ENCODE data around the gene DDX24.
"Not testable (repeated sequence)": the region's sequence is repeated elsewhere in the genome, so short reads cannot be mapped to it uniquely, and the experiment has no call there.

The DDX24 gene

DNA sequence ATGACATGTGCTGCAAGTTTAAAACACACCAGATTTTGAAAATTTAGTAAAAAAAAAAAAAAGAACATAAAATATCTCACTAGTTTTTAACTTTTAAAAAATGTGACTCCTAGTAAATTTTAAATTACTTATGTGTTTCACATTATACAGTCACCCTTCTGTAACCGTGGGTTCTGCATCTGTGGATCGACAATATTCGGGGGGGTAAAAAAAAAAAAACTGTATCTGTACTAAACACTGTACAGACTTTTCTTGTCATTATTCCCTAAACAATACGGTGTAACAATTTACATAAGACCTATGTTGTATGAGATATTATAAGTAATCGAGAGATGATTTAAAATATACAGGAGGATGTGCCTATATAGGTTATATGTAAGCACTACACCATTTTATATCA, 3.2 kb downstream of the DDX24 start:
- DNase-seq (ENCODE audit: low read depth): no peak

DNA sequence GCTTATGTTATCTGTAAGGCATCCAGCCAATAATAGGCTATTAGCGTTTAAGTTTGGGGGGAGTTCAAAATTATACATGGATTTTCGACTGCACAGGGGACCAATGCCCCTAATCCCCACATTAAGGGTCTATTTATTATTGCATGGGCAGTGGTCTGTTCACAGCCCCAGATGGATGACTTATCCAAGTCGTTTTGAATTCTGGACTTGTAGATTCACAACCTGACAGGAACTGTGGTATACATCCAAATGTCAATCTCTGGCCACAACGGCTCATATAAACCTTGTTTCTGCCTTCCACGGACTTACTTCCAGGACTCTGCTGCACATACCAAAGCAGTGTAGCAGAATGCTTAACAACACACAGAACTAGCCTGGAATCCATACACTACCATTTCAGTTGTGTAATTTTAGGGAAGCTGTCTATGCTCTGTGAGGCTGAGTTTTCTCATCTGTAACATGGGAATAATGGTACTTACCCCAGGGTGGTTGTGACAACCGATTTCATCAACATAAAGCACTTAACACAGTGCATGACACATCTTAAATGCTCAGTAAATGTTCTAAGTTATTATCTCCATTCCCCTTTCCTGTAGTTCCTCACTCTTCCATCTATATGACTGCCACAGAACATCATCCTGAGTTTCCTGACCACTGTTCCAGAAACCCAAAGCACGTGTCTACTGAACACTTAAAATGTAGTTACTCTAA, 3.7 kb downstream of the DDX24 start:
- no peak for DNase-seq (ENCODE audit: low read depth)

DNA sequence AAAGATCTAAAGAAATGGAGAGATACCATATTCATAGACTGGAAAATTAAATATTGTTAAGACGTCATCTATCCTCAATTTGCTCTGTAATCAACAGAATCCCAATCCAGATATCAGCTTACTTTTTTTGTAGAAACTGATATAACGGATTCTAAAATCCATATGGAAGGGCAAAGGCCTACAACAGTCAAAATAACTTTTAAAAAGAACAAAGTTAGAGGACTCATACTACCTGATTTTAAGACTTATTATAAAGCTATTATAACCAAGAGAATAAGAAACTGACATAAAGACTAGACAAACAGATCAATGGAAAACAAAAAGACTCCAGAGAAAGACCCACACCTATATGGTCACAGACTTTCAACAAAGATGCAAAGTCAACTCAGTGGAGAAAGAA, 6.0 kb downstream of the DDX24 start:
- DNase-seq (ENCODE audit: low read depth): no peak

DNA sequence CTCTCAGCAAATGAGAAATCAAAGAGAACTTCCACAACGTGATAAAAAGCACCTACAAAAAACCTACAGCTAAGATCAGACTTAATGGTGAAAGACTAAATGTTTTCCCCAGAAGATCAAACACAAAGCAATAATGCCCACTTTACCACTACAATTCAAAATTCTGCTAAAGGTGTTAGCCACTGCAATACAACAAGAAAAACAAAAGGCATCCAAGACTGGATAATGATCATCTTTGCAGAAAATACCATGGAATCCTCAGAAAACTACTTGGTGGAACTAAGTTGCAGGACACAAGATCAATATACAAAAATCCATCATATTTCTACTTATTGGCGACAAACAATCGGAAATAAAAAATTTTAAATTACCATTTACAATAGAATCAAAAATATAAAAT, 6.5 kb downstream of the DDX24 start:
- no peak for DNase-seq (ENCODE audit: low read depth)

DNA sequence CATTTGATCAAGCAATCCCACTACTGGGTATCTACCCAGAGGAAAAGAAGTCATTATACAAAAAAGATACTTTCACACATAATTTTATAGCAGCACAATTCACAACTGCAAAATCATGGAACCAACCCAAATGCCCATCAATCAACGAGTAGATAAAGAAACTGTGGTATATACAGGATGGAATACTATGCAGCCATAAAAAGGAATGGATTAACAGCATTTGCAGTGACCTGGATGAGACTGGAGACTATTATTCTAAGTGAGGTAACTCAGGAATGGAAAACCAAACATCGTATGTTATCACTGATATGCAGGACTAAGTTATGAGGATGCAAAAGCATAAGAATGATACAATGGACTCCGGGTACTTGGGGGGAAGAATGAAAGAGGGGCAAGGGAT, 8.9 kb downstream of the DDX24 start:
- DNase-seq (ENCODE audit: low read depth): not testable (repeated sequence)

DNA sequence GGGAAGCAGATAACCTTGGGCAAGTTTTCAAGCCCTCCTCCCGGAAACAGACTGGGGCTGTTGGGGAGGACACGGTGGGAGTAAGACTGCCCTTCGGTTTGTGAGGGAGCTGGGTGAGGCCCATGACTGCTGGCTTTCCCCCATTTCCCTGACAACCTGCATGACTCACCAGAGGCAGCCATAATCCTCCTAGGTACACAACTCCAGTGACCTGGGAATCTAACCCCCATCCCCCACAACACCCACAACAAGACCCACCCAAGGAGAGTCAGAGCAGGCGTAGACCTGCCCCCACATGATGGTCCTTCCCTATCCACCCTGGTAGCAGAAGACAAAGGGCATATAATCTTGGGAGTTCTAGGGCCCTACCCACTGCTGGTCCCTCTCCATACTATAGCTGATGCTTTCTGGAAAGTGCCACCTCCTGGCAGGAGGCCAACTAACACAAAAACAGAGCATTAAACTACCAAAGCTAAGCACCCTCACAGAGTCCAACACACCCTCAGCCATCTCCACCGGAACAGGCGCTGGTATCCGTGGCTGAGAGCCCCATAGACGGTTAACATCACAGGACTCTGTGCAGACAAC, 14.8 kb downstream of the DDX24 start:
- no peak for DNase-seq (ENCODE audit: low read depth)

DNA sequence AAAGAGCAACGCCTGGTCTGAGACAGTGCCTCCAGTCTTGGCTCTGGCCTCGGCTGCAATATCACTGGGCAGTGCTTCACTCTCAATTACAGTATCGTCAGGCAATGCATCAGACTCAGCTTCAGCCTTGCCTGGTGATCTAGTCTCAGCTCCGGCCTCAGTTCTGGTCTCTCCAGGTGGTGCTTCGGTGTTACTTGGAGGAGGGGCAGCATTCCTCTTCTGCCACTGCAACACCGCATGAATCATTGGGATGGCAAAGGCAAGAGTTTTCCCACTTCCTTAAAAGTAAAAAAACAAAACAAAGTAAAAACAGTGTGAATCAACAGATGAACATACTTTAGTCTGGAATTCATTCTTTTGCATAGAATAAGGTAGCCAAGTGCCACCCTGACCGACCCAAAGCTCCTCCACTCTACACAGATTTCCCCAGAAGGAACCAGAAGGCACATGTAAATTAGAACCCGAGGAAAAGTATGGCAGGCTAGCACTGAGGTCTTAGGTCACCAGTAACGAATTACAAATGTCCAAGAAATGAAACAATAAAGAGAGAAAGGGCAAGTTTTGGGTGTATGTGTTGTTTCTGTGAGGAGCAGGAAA, 18.6 kb downstream of the DDX24 start:
- DNase-seq (ENCODE audit: low read depth): no peak

DNA sequence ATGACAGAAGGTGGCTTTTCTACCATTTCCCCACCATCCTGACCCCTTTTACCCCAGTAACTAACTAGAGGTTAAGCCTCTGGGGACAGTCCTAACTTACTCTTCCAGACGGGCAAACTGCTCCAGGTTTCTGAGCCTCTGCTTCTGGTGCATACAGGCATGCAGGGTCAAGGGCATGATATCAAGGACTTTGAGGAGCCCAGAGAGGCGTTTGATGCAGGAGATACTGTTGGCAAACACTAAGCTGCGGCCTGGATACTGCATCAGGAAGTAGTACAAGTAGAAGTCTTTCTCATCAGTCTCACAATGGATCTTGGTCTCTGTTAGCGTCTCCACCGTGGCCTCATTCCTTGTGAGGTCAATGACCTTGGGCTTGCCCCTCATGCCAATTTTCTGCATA, 21.0 kb downstream of the DDX24 start:
- no peak for DNase-seq (ENCODE audit: low read depth)

DNA sequence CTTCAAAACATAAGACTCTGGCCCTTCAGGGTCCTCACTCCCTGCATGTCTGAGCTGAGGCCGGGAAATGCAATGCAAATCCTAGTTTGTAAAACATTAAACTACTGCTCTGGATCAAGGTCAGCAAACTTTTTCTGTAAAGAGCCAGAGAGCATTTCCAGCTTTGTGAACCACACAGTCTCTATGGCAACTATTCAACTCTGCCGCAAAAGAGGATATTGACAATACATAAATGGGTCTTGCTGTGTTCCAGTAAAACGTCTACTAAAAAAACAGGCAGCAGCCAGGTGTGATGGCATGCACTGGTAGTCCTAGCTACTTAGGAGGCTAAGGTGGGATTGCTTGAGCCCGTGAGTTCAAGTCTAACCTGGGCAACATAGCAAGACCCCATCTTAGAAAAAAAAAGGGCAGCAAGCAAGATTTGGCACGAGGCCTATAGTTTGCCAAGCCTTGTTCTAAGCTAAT, 22.3 kb downstream of the DDX24 start:
- DNase-seq (ENCODE audit: low read depth): no peak

DNA sequence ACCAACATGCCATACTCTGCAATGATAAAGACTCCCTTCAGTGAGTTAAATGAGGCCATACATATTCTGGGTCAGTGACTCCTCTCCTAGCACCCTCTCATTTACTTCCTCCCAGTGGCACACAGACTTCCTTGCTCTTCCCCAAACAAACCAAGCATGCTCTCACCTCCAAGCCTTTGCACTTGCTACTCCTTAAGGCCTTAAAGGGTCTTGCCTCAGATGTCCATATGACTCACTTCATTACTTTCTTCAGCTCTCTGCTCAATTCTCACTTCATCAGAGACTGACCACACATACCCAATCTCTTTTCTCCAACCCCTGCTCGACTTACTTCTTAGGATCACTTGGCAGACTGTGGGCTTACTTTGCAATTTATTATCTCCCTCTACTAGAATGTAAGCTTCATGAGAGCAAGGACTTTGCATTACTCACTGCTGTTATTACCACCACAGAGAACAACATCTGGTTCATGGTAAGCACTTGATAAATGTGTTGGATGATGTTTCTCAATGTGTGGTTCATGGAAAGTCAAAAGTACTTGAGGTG, 22.8 kb downstream of the DDX24 start:
- DNase-seq (ENCODE audit: low read depth): no peak

DNA sequence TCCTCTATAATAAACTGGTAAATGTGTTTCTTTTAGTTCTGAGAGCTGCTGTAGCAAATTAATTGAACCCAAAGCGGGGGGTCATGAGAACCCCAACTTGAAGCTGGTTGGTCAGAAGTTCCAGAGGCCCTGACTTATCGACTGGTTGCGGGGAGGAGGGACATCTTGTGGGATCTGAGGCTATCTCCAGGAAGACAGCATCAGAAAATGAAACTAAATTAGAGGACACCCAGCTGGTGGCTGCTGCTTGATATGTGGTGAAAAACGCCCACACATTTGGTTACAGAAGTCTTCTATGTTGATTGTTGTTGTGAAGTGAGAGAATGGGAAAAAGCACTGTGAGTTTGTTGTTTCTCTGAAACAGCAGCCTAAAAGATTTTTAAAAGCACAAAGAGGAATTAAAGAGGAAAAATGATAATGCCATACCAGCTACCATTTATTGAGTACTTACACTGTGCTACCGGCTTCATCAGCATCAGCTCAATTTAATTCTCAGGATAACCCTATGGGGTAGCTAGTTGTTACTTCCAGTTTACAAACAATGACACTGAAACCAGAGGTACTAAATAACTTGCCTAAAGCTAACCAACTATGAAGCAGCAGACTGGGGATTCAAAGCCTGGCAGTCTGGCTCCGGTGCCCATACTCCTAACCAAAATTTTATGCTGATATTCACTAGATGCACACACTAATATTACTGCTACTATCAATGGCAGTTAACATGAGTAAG, 24.3 kb downstream of the DDX24 start:
- DNase-seq (ENCODE audit: low read depth): no peak

DNA sequence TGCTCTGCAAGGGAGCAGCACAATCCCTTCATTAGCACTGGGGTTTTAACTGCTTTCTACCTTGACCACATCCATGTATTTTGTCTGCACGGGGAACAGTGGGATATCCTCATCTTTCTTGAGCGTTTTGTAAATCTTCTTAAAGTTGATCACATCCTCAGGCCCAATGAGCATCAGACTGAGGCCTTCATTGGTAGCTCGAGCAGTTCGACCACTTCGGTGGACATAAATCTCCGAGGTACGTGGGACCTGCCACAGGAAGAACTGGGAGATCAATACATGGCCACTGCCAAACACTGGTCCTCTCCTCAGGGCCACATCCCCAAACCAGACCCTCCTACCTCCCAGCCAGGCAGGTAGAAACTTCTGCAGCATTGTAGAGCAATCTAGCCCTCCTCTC, 26.1 kb downstream of the DDX24 start:
- no peak for DNase-seq (ENCODE audit: low read depth)

DNA sequence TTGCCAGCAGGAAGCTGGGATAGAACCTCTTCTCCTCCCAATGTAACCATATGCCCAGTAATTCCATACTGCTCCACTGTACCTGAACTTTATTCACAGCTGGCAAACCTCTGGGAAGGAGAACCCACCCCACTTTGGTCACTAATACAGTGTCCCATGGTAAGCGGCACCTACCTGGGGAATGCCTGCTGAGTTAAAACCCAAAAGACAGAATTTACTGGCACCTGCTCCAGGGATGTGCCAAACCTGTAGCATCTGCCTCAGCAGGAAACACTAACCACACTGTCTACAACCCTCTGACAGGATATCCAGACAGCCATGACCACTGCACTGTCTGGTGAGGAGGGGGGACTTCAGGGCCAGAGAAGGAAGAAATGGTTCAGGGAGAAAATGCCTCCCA, 26.6 kb downstream of the DDX24 start:
- DNase-seq (ENCODE audit: low read depth): no peak

DNA sequence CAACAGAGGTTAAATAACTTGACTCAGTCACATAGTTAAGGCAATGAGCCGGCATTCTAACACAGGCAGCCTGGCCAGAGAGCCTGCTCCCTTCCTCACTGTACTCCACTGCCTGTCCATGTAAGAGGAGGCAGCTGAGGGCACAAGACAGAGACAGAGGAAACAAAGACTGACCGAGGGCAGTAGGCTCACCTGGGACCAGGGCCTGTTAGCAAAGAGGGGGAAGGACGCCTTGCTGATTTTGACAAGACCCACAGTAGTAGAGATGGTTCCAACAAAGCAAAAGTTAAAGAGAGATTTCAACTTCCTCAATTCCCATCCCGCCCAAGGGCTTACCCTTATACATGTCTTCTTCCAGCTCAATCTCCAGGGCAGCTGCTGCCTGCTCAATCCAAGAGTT, 28.3 kb downstream of the DDX24 start:
- no peak for DNase-seq (ENCODE audit: low read depth)

DNA sequence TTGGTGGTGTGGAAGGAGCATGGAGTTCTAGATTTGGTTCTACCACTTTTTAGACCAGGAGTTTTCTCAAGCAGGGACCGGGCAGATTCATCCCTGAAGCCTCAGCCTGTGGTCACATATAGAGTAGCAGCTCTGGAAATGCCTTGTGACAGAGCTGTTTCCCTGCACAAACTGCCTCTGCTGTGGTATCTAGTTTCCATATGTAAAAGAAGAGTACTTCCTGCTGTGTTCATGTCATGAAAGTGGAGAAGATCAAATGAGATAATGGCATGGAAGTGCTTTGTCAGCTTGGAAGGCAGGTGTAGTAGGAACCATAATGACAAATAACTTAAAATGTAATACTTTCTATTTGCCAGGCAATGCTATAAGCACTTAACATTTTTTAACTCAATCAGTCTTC, 28.8 kb downstream of the DDX24 start:
- no peak for DNase-seq (ENCODE audit: low read depth)

DNA sequence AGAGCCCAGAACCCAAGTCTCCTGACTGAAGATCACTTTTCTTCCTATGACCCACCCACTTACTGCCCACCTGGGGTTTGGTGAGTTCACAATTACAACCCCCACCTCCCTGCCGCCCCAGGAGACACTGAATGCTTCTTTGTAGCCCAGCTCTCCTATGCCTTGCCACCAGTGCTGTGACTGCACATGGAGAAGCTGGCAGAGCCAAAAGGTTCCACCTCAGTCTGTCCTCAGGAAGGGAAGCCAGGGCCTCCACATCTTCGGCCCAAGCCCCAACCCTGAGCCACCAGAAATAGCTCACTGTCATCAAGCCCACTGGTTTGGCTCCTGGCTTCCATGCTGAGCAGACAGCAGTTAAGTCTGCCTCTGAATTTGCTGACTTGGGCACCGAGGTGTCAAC, 29.2 kb downstream of the DDX24 start:
- no peak for DNase-seq (ENCODE audit: low read depth)

DNA sequence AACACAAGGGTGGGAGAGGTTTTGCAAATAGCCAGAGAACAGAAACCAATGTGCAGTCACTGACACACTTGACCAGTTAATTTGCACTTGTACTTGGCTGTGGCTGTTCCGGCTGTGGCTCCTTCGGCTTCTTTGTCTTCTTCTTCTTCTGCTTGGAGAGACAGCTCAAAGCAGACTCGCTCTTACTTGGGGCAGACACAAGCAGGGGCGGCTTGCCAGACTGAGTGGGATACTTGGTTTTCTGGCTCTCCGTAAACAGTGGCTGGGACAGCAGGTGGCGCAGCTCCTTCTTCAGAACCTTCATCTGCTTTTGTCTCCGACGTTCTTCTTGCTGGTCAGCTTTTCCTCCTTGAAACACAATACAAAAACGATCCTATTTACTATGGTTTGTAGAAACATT, 29.9 kb downstream of the DDX24 start:
- no peak for DNase-seq (ENCODE audit: low read depth)

DNA sequence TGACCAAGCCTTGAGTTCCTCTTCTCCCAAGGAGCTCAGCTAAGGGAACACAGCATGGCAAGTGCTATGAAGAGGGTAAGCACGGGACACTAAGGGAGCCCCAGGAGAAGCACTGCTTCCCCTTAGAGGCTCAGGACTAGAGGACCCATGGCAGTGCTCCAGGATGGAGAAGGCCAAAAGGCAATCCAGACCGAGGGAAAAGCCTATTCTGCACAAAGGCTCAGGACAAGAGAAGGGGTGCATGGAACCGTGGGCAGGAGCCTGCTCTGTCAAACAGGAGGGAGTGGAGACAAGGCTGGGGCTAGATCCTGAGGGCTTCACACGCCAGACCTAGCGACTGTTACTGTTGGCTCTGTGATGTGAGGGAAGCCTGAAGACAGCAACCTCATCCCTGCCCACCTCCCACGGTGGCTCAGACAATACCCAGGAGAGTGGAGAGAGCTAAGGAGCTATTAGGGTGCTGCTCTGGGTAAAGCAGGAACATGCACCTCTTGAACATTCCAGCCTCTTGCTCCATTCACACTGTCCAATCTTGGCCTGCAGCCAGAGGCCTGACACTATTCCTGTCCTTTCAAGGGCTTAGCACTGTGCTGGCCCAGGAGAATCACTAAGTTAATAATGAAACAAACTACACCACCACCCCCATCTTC, 30.6 kb downstream of the DDX24 start:
- DNase-seq (ENCODE audit: low read depth): no peak

DNA sequence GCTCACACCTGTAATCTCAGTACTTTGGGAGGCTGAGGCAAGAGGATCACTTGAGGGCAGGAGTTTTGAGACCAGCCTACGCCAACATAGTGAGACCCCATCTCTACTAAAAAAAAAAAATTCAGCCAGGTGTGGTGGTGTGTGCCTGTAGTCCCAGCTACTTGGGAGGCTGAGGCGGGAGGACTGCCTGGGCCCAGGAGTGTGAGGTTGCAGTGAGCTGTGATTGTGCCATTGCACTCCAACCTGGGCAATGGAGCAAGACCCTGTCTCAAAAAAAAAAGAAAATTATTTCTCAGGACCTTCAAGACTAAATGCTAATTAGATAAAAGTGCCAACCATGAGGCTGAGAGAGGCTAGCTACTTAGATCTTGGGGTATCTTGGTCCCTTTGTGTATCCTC, 31.4 kb downstream of the DDX24 start:
- no peak for DNase-seq (ENCODE audit: low read depth)

DNA sequence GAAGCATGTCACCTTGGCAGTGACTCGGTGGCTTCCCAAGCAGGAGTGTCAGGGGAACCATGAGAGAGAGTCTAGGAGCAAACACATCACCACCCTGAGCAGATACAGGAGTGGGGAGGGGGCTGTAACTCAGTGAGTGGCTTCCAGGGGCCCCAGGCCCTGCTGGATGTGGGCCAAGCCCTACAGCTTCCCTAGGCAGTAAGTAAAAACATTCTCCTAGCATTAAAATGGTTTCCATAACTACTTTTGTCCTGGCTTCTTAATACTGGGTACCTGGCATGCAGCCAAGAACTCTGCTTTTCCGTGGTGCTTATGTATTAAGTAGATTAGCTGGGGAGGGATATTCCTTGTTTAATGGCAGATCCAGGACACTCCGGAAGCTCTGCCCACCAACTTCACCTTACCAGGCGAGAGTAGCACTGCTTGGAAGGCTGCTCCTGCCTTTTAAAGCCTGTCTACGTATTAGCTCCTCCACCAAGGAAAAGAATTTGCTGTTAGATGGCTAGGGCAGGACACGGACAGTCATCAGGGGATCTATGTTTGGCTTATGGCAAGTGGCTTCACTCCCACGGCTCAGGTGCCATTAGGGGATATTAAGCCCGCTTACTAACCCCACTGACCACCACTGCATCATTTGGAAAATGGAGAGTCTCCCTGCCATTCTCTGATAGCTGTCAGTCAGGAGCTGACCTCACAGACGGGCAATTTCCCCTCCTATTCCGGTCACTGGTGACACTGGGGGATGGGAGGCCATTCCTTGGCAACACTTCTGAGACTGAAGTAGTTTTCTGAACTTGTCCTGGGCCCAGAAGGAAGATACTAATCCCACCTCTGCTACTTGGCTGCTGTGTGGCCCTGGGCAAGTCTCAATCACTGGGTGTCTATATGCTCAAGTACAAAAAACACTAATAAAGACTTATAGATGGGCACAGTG, 32.0 kb downstream of the DDX24 start:
- DNase-seq (ENCODE audit: low read depth): no peak

DNA sequence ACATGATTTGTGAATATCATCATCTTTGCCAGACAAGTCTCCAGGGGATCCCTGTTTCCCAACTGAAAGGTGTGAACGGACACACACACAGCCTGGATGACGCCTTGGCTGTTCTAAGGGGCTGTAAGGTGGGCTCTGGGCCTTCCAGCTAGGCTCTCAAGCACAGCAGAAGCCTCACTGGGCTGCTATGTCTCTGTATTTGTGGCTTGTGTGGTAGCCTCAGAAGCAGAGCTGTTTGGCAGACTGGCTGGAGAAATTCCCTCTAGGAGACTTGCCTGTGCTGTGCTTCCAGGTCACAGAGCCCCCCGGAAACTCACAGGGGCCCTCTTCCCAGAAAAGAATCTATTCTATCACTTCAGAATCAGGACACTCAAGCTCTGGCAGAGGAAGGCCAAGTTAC, 33.4 kb downstream of the DDX24 start:
- no peak for DNase-seq (ENCODE audit: low read depth)
